Common myeloid progenitor, CD34-positive (primary cell): ENCODE measurements around the gene COBLL1.
A peak's percentile ranks its signal among the peaks of the same experiment; 100 is the strongest.
"Not testable (repeated sequence)": the region's sequence is repeated elsewhere in the genome, so short reads cannot be mapped to it uniquely, and the experiment has no call there.

Experiments used
- CTCF ChIA-PET: fragments of 350-600 bp; sonication (Branson Sonifier 250); formaldehyde crosslinking; loops from one replicate; lab custom pipeline; 2021; ENCODE audit warnings: antibody characterized with exemption; lab: Charles Lee
- POLR2A ChIA-PET: fragments of 350-600 bp; sonication (Branson Sonifier 250); formaldehyde crosslinking; loops from one replicate; lab custom pipeline; 2021; ENCODE audit warnings: antibody characterized with exemption; lab: Charles Lee
- DNase-seq, 3 donors: peaks; one replicate each; pipeline versions ENCODE4 v3.0.0 to v3.0.0-alpha.2; 2013
- H3K27ac ChIP-seq, 2 experiments: 1 replicate in 1 of 2; 2 replicates in 1 of 2; pipeline ENCODE4 v1.7.0; 2013; ENCODE audit warnings: inconsistent platforms in 2 of 2, low read length in 2 of 2, mild to moderate bottlenecking in 2 of 2, low read depth in 1 of 2, moderate library complexity in 1 of 2; ENCODE audit not compliant: severe bottlenecking in 2 of 2, insufficient read depth in 1 of 2, poor library complexity in 1 of 2
- H3K27me3 ChIP-seq, 5 experiments: replicated peaks in 2 of 5; 1 replicate in 3 of 5; 2 replicates in 2 of 5; pipeline versions ENCODE4 v1.6.1 to v1.7.0; 2013; ENCODE audit warnings: low read length in 4 of 5, mild to moderate bottlenecking in 2 of 5, moderate library complexity in 2 of 5, inconsistent platforms in 1 of 5; ENCODE audit not compliant: insufficient read depth in 5 of 5, control insufficient read depth in 4 of 5
- H3K36me3 ChIP-seq, 4 experiments: 1 replicate in 2 of 4; 2 replicates in 2 of 4; pipeline versions ENCODE4 v1.6.1 to v1.7.0; 2013; ENCODE audit warnings: low read length in 3 of 4, control low read depth in 1 of 4, mild to moderate bottlenecking in 1 of 4; ENCODE audit not compliant: control insufficient read depth in 4 of 4, insufficient read depth in 4 of 4
- H3K4me1 ChIP-seq, 4 experiments: 1 replicate in 3 of 4; 2 replicates in 1 of 4; pipeline versions ENCODE4 v1.6.1 to v1.7.1; 2013; ENCODE audit warnings: low read length in 3 of 4, mild to moderate bottlenecking in 3 of 4, control low read depth in 1 of 4, inconsistent platforms in 1 of 4, moderate library complexity in 1 of 4; ENCODE audit not compliant: control insufficient read depth in 4 of 4, insufficient read depth in 4 of 4; ENCODE audit errors: control extremely low read depth in 1 of 4
- H3K4me3 ChIP-seq, 7 experiments: 1 replicate in 4 of 7; 2 replicates in 3 of 7; pipeline versions ENCODE4 v1.5.1 to v1.7.0; 2013; ENCODE audit warnings: mild to moderate bottlenecking in 7 of 7, low read length in 6 of 7, moderate library complexity in 6 of 7, inconsistent platforms in 2 of 7, low read depth in 2 of 7, control low read depth in 1 of 7; ENCODE audit not compliant: insufficient read depth in 4 of 7, control insufficient read depth in 1 of 7; ENCODE audit errors: extremely low read depth in 1 of 7
- H3K9me3 ChIP-seq, 5 experiments: 1 replicate in 4 of 5; 2 replicates in 1 of 5; pipeline versions ENCODE4 v1.6.1 to v1.7.1; 2013; ENCODE audit warnings: low read length in 4 of 5, mild to moderate bottlenecking in 2 of 5, inconsistent platforms in 1 of 5, low read depth in 1 of 5, moderate library complexity in 1 of 5; ENCODE audit not compliant: control insufficient read depth in 4 of 5, insufficient read depth in 2 of 5; ENCODE audit errors: control extremely low read depth in 1 of 5
- WGBS: methylation state at CpG from one replicate; pipeline ENCODE4 v1.1.5; 2013; ENCODE audit not compliant: insufficient coverage; 5-methylcytosine and 5-hydroxymethylcytosine counted together

COBLL1 gene

GRCh38 chr2:164859906-164860693 is 18.5 kb upstream of the COBLL1 start:
- H3K4me3 ChIP-seq, H3K4me1 ChIP-seq, POLR2A ChIA-PET, H3K27me3 ChIP-seq, H3K9me3 ChIP-seq, H3K36me3 ChIP-seq, DNase-seq, H3K27ac ChIP-seq: not testable (repeated sequence)
- CTCF ChIA-PET = interaction anchor here (0.6 to 1.4 kb wide), 4 partner anchors 15 to 72 kb away, joined by 3 to 5 read pairs (median 4); partner anchors contain the start of gene COBLL1
- no CpG with 5 or more reads among the region's 4 CpGs for WGBS

DNA sequence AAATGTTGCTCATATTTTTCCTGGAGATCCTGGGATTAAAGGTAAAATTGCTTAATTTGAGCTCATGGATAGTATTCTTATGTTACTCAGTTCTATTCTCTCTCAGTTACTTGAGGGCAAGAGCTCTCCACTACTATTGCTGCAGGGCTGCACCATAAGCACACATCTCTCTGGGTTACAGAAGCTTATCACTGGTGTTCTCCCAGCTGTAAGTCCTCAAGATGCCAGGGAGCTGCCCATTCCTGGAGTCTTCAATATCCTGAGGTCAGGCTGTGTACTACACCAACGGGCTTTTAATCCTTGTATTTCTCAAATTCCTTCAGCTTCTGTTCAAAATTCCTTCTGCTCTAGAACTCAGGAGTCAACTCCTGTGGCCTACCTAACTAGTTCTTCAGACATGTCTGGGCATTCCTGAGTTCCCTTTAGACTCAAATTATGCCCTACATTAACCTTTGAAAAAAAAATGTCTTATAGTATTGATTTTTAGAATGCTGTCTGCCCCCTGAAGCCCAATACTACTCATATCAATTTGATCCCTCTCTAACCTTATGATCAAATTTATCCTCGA is 17.7 kb upstream of the COBLL1 start:
- H3K4me3 ChIP-seq = no peak overlapping the region
- CTCF ChIA-PET = interaction anchor here (1.0 to 2.3 kb wide), 4 partner anchors 16 to 55 kb away, joined by 3 to 7 read pairs (median 4); partner anchors contain the start of gene COBLL1
- no peaks in the 10 kb centered on the region for H3K27me3 ChIP-seq
- 100% methylated on average over 1 of the region's 2 CpGs for WGBS
- POLR2A ChIA-PET = no interaction called here
- no peaks in the 10 kb centered on the region for H3K36me3 ChIP-seq
- no peak overlapping the region for H3K27ac ChIP-seq
- H3K9me3 ChIP-seq = no peaks in the 10 kb centered on the region
- H3K4me1 ChIP-seq = no peaks in the 10 kb centered on the region
- DNase-seq = no peak

DNA sequence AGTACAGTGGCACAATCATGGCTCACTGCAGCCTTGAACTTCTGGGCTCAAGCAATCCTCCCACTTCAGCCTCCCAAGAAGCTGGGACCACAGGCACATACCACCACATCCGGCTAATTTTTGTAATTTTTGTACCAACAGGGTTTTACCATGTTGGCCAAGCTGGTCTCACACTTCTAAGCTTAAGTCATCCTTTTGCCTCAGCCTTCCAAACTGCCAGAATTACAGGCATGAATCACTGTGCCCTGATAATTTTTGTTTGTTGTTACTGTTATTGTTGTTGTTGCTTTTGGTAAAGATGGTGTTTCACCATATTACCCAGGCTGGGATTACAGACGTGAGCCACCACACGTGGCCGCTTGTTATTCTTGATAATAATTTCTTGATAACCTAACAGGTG is 10.5 kb upstream of the COBLL1 start:
- no peak for DNase-seq
- CTCF ChIA-PET = interaction anchor here (1.5 kb wide), 1 partner anchor 10 kb away, joined by 5 read pairs; the partner anchor contains the start of gene COBLL1

GRCh38 chr2:164850235-164850634 is 8.6 kb upstream of the COBLL1 start:
- H3K4me3 ChIP-seq = peak overlapping the region in 1 of 7 experiments; percentile 28
- H3K36me3 ChIP-seq = no peaks in the 10 kb centered on the region
- peak; percentile 33 to 82 (median 74) for DNase-seq
- POLR2A ChIA-PET = no interaction called here
- no peak overlapping the region for H3K27ac ChIP-seq
- no peaks in the 10 kb centered on the region for H3K27me3 ChIP-seq
- WGBS = no CpG with 5 or more reads among the region's 4 CpGs
- peaks cover 0 to 23% (median 7%) of the 10 kb centered on the region in 4 experiments for H3K4me1 ChIP-seq
- CTCF ChIA-PET = interaction anchor here (1.0 to 1.2 kb wide), 3 partner anchors 8 to 63 kb away, joined by 3 to 5 read pairs (median 3); partner anchors contain the start of gene COBLL1
- H3K9me3 ChIP-seq = no peaks in the 10 kb centered on the region

More for the DNA sequence above, 10.5 kb upstream of the COBLL1 start:
- no peaks in the 10 kb centered on the region for H3K27me3 ChIP-seq
- H3K4me3 ChIP-seq = no peak overlapping the region
- WGBS = 100% methylated on average over 3 of the region's 4 CpGs
- H3K9me3 ChIP-seq = no peaks in the 10 kb centered on the region
- H3K36me3 ChIP-seq = no peaks in the 10 kb centered on the region
- POLR2A ChIA-PET = no interaction called here
- H3K27ac ChIP-seq = no peak overlapping the region
- peaks cover 0 to 23% (median 7%) of the 10 kb centered on the region in 4 experiments for H3K4me1 ChIP-seq

DNA sequence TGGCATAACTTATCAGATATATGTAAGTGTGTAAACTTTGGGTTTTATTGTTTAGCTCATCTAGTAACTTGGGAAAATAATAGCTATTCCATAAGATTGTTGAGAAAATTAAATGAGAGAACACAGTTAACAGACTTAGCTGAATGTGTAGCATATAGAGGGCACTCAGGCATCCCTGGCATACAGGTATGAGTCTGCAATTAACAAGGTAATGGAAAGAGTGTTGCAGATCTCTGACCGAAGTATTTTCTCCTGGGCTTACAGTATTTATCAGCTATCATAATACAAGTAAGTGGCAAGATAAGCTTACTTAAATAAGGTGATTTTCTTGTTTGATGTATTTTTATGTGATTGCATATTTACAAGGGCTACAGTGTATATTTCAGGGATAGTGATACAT is 7.9 kb upstream of the COBLL1 start:
- H3K4me1 ChIP-seq = peaks cover 0 to 23% (median 7%) of the 10 kb centered on the region in 4 experiments
- H3K9me3 ChIP-seq = no peaks in the 10 kb centered on the region
- no peak for DNase-seq
- no peaks in the 10 kb centered on the region for H3K36me3 ChIP-seq
- H3K4me3 ChIP-seq = no peak overlapping the region
- CTCF ChIA-PET = interaction anchor here (1.0 to 1.2 kb wide), 3 partner anchors 8 to 64 kb away, joined by 3 to 5 read pairs (median 3); partner anchors contain the start of gene COBLL1
- H3K27ac ChIP-seq = no peak overlapping the region
- H3K27me3 ChIP-seq = no peaks in the 10 kb centered on the region
- WGBS = no CpG with 5 or more reads among the region's 1 CpG
- POLR2A ChIA-PET = no interaction called here

GRCh38 chr2:164847981-164848741 is 6.5 kb upstream of the COBLL1 start:
- Histone ChIP-seq H3K4me1 (peaks cover 0 to 30% (median 7%) of the 10 kb centered on the region in 4 experiments), H3K4me3 (no peak overlapping the region), H3K27ac (no peak overlapping the region), H3K9me3 (no peaks in the 10 kb centered on the region), H3K36me3 (no peaks in the 10 kb centered on the region), H3K27me3 (no peaks in the 10 kb centered on the region)
- ChIA-PET POLR2A (no interaction called here), CTCF (interaction anchor here (1.2 to 1.4 kb wide), 3 partner anchors 11 to 65 kb away, joined by 3 to 6 read pairs (median 3); no protein-coding TSS in a partner anchor)
- 100% methylated on average over 1 of the region's 2 CpGs for WGBS
- no peak for DNase-seq
